CD4-positive, alpha-beta memory T cell (primary cell): ENCODE results near the gene LRRK1. TPM values are rescaled to one million over a fixed set of nuclear protein-coding genes. Genes with fewer than 3 reads are reported as not detected.

Experiments used
- CTCF ChIA-PET: fragments of 350-600 bp; sonication (Branson Sonifier 250); formaldehyde crosslinking; loops from one replicate; lab custom pipeline; 2021; ENCODE audit warnings: inconsistent platforms; ENCODE audit not compliant: partially characterized antibody; lab: Charles Lee
- POLR2A ChIA-PET: fragments of 350-600 bp; sonication (Branson Sonifier 250); formaldehyde crosslinking; loops from one replicate; lab custom pipeline; 2021; ENCODE audit not compliant: partially characterized antibody; lab: Charles Lee
- DNase-seq, 5 donors: peaks; one replicate each; pipeline versions ENCODE4 v3.0.0 to v3.0.0-alpha.2; 2020 to 2022; ENCODE audit warnings: mixed read lengths in 1 of 5
- H3K27ac ChIP-seq: one replicate; pipeline ENCODE4 v1.7.0; 2013; ENCODE audit warnings: low read depth, low read length
- H3K27me3 ChIP-seq: 2 replicates; pipeline ENCODE4 v1.7.0; 2013; ENCODE audit warnings: mild to moderate bottlenecking, low read length, moderate library complexity; ENCODE audit not compliant: insufficient read depth
- H3K36me3 ChIP-seq: 2 replicates; pipeline ENCODE4 v1.7.0; 2013; ENCODE audit warnings: mild to moderate bottlenecking, low read length, moderate library complexity; ENCODE audit not compliant: insufficient read depth
- H3K4me1 ChIP-seq: 2 replicates; pipeline ENCODE4 v1.7.0; 2013; ENCODE audit warnings: mild to moderate bottlenecking, low read length, moderate library complexity; ENCODE audit not compliant: insufficient read depth
- H3K4me3 ChIP-seq, 2 donors: one replicate each; pipeline ENCODE4 v1.7.0; 2013; ENCODE audit warnings: low read length in 2 of 2, mild to moderate bottlenecking in 1 of 2
- H3K9me3 ChIP-seq, 2 donors: one replicate each; pipeline ENCODE4 v1.7.0; 2013; ENCODE audit warnings: low read length in 2 of 2, control low read depth in 1 of 2; ENCODE audit not compliant: control insufficient read depth in 1 of 2
- H3K27ac Mint-ChIP-seq, 7 donors: one replicate each; pipeline ENCODE4 v1.8.0; 2020 to 2021; ENCODE audit warnings: mixed read lengths in 7 of 7, mild to moderate bottlenecking in 6 of 7, inconsistent platforms in 3 of 7, moderate library complexity in 3 of 7
- H3K27me3 Mint-ChIP-seq, 2 donors: one replicate each; pipeline ENCODE4 v1.8.0; 2020 to 2021; ENCODE audit warnings: mixed read lengths in 2 of 2
- H3K36me3 Mint-ChIP-seq, 2 donors: one replicate each; pipeline ENCODE4 v1.8.0; 2020 to 2021; ENCODE audit warnings: mixed read lengths in 2 of 2, inconsistent platforms in 1 of 2, mild to moderate bottlenecking in 1 of 2
- H3K4me1 Mint-ChIP-seq, 4 donors: one replicate each; pipeline ENCODE4 v1.8.0; 2020 to 2021; ENCODE audit warnings: mixed read lengths in 4 of 4, mild to moderate bottlenecking in 1 of 4
- H3K4me3 Mint-ChIP-seq, 8 donors: one replicate each; pipeline ENCODE4 v1.8.0; 2020 to 2021; ENCODE audit warnings: mixed read lengths in 8 of 8, mild to moderate bottlenecking in 7 of 8, moderate library complexity in 6 of 8, inconsistent platforms in 3 of 8
- H3K9me3 Mint-ChIP-seq, 8 donors: one replicate each; pipeline ENCODE4 v1.8.0; 2020 to 2021; ENCODE audit warnings: mixed read lengths in 8 of 8, mild to moderate bottlenecking in 5 of 8, inconsistent platforms in 3 of 8, moderate library complexity in 1 of 8
- intact Hi-C: fragments of 100-400 bp; cut with micrococcal nuclease; formaldehyde crosslinking; loops from one replicate; pipeline ENCODE4 v1.15.1; 2023
- polyA plus RNA-seq, 2 donors: library from polyadenylated mRNA; unstranded; fragments of 300-500 nt; fragmentation: Illumina TruSeq; gene quantifications; one replicate each; pipeline ENCODE4 v1.2.3, GENCODE V29; 2021
- total RNA-seq, 2 experiments: library from RNA; stranded (reverse); gene quantifications; one replicate each; pipeline ENCODE4 v1.2.3, GENCODE V29; 2021

LRRK1 gene
- total and polyA plus RNA-seq, 4 experiments from 2014 or later: 0.50 to 0.58 (median 0.53) TPM; not detected in 1

DNA sequence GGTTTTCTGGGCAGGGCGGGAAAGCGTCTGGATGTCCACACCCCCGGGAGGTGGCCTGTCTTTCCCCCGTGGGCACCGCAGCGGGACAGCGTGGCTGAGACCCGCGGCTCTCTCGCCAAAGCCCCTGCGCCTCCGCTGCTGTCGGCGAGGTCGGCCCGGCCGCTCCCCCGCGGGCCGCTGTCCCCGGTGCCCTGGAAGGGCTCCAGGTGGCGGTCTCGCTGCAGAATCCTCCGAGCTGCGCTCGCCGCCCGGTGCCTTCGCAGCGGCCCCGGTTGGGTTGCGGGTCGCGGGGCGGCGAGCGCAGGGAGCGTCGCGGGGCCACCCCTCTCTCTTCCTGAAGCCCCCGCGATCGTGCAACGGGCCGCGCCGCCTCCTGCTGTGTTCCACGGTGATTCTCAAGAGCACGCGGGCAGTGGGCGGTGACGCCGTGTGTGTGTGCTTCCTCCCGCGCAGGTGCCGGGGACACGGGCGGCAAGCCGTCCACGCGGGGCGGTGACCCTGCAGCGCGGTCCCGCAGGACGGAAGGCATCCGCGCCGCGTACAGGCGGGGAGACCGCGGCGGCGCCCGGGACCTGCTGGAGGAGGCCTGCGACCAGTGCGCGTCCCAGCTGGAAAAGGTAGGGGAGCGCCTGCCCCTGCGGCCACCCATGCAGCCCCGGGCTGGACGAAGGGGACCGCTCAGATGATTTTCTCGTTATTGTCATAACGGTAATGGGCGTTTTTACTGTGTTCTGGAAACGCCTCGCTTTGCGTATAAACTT, 54.4 kb downstream of the LRRK1 start:
- no peaks in the 10 kb centered on the region for H3K4me1 ChIP-seq
- H3K27ac ChIP-seq: no peak overlapping the region
- H3K36me3 ChIP-seq: no peaks in the 10 kb centered on the region
- no peak for DNase-seq
- Mint-ChIP-seq H3K9me3 (peaks cover 0 to 8% (median 4%) of the 10 kb centered on the region in 8 donors), H3K36me3 (peaks cover 0 to 9% of the 10 kb centered on the region in 2 donors), H3K4me3 (no peak overlapping the region), H3K27me3 (peaks cover 33 to 48% of the 10 kb centered on the region in 2 donors), H3K27ac (no peak overlapping the region), H3K4me1 (peaks cover 0 to 10% (median 0%) of the 10 kb centered on the region in 4 donors)
- ChIA-PET POLR2A (no interaction called here), CTCF (no interaction called here)
- no peaks in the 10 kb centered on the region for H3K9me3 ChIP-seq
- no peak overlapping the region for H3K4me3 ChIP-seq
- peaks cover 11% of the 10 kb centered on the region for H3K27me3 ChIP-seq
- intact Hi-C loops: no loop called here

DNA sequence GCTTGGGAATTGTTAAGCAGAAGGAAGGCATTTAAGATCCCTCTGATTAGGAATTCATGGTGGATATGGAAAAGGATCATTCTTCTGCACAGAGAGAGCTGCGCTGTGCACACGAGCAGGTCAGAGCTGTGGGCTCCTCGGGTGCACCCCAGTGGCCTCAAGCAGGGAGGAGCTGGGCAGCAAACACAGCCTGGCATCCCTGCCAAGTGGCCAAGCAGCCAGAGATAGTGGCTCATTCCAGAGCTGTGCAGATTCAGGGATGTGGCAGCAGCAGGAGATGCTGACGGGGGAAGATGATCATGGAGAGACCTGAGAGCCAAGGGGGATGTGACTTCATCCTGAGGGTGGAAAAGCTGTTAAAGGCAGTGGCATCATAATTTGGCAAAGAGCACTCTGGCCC, 55.9 kb downstream of the LRRK1 start:
- Mint-ChIP-seq H3K4me1 (peaks cover 0 to 10% (median 0%) of the 10 kb centered on the region in 4 donors), H3K27me3 (peaks cover 27 to 44% of the 10 kb centered on the region in 2 donors), H3K9me3 (peaks cover 0 to 15% (median 4%) of the 10 kb centered on the region in 8 donors), H3K27ac (no peak overlapping the region), H3K36me3 (peaks cover 0 to 9% of the 10 kb centered on the region in 2 donors), H3K4me3 (no peak overlapping the region)
- intact Hi-C loops: no loop called here
- Histone ChIP-seq H3K4me3 (no peak overlapping the region), H3K9me3 (no peaks in the 10 kb centered on the region), H3K27me3 (peaks cover 11% of the 10 kb centered on the region), H3K36me3 (no peaks in the 10 kb centered on the region), H3K4me1 (no peaks in the 10 kb centered on the region), H3K27ac (no peak overlapping the region)
- ChIA-PET POLR2A (no interaction called here), CTCF (no interaction called here)
- no peak for DNase-seq

DNA sequence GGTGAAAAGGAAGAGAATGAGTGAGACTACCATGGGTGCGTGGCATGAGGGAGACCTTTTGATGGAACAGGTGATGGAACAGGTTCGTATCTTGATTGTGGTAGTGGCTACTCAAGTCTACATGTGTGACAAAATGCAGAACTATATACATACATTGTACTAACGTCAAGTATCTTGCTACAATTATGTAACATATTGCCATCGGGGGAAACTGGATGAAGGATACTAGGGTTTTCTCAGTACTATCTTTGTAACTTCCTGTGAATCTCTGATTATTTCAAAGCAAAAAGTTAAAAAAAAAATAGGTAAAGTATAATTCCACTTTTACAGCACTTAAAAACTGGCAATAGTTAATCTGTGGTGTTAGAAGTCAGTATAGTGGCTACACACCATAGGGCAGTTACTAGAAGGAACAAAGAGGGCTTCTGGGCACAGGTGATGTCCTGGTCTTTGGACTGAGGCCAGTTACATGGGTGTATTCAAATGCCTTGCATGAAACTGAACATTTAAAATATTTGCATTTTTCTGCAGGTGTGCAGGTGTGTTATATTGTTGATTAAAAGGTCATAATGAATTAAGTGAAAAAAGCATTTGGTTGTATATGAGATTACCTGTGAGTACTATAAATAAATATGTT, 61.4 kb downstream of the LRRK1 start:
- no peaks in the 10 kb centered on the region for H3K36me3 ChIP-seq
- H3K9me3 Mint-ChIP-seq: peaks cover 2 to 19% (median 8%) of the 10 kb centered on the region in 8 donors
- H3K4me3 ChIP-seq: no peak overlapping the region
- no peaks in the 10 kb centered on the region for H3K4me1 Mint-ChIP-seq
- CTCF ChIA-PET: interaction anchor here (4.0 kb wide), 1 partner anchor 27 kb away, joined by 19 read pairs; no protein-coding TSS in a partner anchor
- POLR2A ChIA-PET: no interaction called here
- no peaks in the 10 kb centered on the region for H3K4me1 ChIP-seq
- no peak for DNase-seq
- H3K27me3 ChIP-seq: peaks cover 5% of the 10 kb centered on the region
- peaks cover 8 to 23% of the 10 kb centered on the region in 2 donors for H3K27me3 Mint-ChIP-seq
- no peak overlapping the region for H3K27ac ChIP-seq
- H3K4me3 Mint-ChIP-seq: no peak overlapping the region
- H3K27ac Mint-ChIP-seq: no peak overlapping the region
- no peaks in the 10 kb centered on the region for H3K9me3 ChIP-seq
- no peaks in the 10 kb centered on the region for H3K36me3 Mint-ChIP-seq
- intact Hi-C loops: no loop called here

DNA sequence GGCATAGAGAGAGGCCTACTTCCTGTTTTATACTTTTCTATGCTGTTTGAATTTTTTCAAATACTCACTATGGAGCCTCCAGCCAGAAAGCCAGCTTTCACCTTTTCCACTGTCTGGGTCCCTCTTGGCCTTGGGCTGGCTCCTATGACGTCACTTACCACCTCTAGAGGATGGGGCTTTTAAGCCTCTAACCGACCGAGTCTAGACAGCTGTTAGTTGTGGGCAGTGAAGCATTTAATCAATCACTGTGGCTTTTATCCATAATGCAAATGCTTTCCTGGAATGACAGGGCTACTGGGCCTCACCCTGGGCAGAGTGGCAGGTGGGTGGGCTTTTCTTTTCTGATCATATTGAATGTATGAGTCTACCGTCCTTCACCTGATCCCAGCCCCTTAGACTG, 61.9 kb downstream of the LRRK1 start:
- peaks cover 8 to 19% of the 10 kb centered on the region in 2 donors for H3K27me3 Mint-ChIP-seq
- no peaks in the 10 kb centered on the region for H3K4me1 Mint-ChIP-seq
- peaks cover 2 to 19% (median 7%) of the 10 kb centered on the region in 8 donors for H3K9me3 Mint-ChIP-seq
- no peak for DNase-seq
- POLR2A ChIA-PET: no interaction called here
- Histone ChIP-seq H3K9me3 (no peaks in the 10 kb centered on the region), H3K4me1 (no peaks in the 10 kb centered on the region), H3K27me3 (peaks cover 5% of the 10 kb centered on the region), H3K36me3 (no peaks in the 10 kb centered on the region), H3K4me3 (no peak overlapping the region), H3K27ac (no peak overlapping the region)
- H3K27ac Mint-ChIP-seq: no peak overlapping the region
- CTCF ChIA-PET: interaction anchor here (4.0 kb wide), 1 partner anchor 27 kb away, joined by 19 read pairs; no protein-coding TSS in a partner anchor
- intact Hi-C loops: no loop called here
- no peak overlapping the region for H3K4me3 Mint-ChIP-seq
- H3K36me3 Mint-ChIP-seq: no peaks in the 10 kb centered on the region

DNA sequence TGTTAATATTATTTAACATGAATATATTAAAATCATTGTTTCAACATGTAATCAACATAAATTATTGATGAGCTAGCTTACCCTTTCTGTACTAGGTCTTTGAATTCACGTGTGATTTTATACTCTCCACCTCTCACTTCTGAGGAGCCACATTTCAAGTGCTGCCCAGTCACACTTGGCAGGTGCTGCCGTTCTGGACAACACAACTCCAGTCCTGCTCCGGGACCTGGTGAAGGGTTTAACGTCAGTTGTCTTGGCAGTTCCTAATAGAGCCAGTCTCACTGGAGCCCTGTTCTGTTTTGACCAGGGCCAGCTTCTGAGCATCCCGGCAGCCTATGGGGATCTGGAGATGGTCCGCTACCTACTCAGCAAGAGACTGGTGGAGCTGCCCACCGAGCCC, 64.1 kb downstream of the LRRK1 start:
- Mint-ChIP-seq H3K4me3 (no peak overlapping the region), H3K27ac (no peak overlapping the region), H3K27me3 (peaks cover 3% of the 10 kb centered on the region in 2 donors), H3K9me3 (peaks cover 2 to 13% (median 7%) of the 10 kb centered on the region in 8 donors), H3K36me3 (no peaks in the 10 kb centered on the region), H3K4me1 (no peaks in the 10 kb centered on the region)
- no peaks in the 10 kb centered on the region for H3K9me3 ChIP-seq
- POLR2A ChIA-PET: interaction anchor here (0.6 kb wide), 1 partner anchor 269 kb away, joined by 3 read pairs; no protein-coding TSS in a partner anchor
- H3K27ac ChIP-seq: no peak overlapping the region
- no peak overlapping the region for H3K4me3 ChIP-seq
- DNase-seq: no peak
- intact Hi-C loops: no loop called here
- no peaks in the 10 kb centered on the region for H3K27me3 ChIP-seq
- no peaks in the 10 kb centered on the region for H3K36me3 ChIP-seq
- CTCF ChIA-PET: interaction anchor here (1.1 to 4.0 kb wide), 2 partner anchors 25 to 32 kb away, joined by 3 to 19 read pairs; no protein-coding TSS in a partner anchor
- H3K4me1 ChIP-seq: no peaks in the 10 kb centered on the region

DNA sequence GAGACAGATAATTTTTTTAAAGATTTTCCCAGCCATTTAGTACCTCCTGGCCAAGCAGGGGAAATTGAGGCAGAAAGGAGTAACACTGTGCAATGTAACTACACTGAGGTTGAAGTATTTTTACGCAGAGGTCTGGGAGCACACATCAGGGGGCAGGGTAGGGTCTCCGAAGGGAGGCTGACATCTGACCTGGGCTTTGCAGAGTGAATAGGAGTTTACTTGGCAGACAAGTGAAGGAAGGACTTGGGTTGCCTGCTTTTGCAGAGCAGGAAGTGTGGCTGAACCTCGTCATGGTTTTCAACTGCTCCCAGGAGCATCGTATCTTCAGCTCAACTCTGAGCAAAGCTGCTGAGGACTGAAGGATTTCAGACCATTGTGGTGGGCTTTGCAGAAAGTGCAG, 66.2 kb downstream of the LRRK1 start:
- Histone ChIP-seq H3K36me3 (no peaks in the 10 kb centered on the region), H3K27ac (no peak overlapping the region), H3K9me3 (no peaks in the 10 kb centered on the region), H3K4me3 (no peak overlapping the region), H3K27me3 (no peaks in the 10 kb centered on the region), H3K4me1 (no peaks in the 10 kb centered on the region)
- no peak overlapping the region for H3K27ac Mint-ChIP-seq
- no peaks in the 10 kb centered on the region for H3K36me3 Mint-ChIP-seq
- H3K4me3 Mint-ChIP-seq: no peak overlapping the region
- ChIA-PET POLR2A (no interaction called here), CTCF (interaction anchor here (2.1 kb wide), 1 partner anchor 23 kb away, joined by 8 read pairs; no protein-coding TSS in a partner anchor)
- H3K27me3 Mint-ChIP-seq: peaks cover 1 to 2% of the 10 kb centered on the region in 2 donors
- peaks cover under 1 to 3% (median under 1%) of the 10 kb centered on the region in 8 donors for H3K9me3 Mint-ChIP-seq
- intact Hi-C loops: no loop called here
- H3K4me1 Mint-ChIP-seq: no peaks in the 10 kb centered on the region
- DNase-seq: no peak
